LNCaP clone FGC (cell line): ENCODE data around the gene PTPRG.
"Not testable (repeated sequence)": the region's sequence is repeated elsewhere in the genome, so short reads cannot be mapped to it uniquely, and the experiment has no call there.

ENCODE experiments used
- DNase-seq: peaks from one replicate; pipeline ENCODE4 v3.0.0-alpha.2; 2011; ENCODE audit warnings: low read depth
- H3K4me3 ChIP-seq: 2 replicates; pipeline ENCODE4 v1.5.1; 2011; ENCODE audit warnings: mild to moderate bottlenecking, low read depth, low read length, control low read depth
- CTCF ChIP-seq: IDR thresholded peaks from 2 replicates; pipeline ENCODE4 v1.5.1; 2012; ENCODE audit warnings: mild to moderate bottlenecking; ENCODE audit not compliant: control insufficient read depth, insufficient read depth; ENCODE audit errors: extremely low read depth

PTPRG gene

GRCh38 chr3:61687663-61688306 lies 126.4 kb downstream of the PTPRG start:
- DNase-seq, result no peak
- TF ChIP-seq CTCF, result no peak
- H3K4me3 ChIP-seq, result no peak overlapping the region

- H3K4me3 ChIP-seq, result no peak overlapping the region
- DNase-seq, result no peak
- no peak for TF ChIP-seq CTCF
These were observed 127.1 kb downstream of the PTPRG start for GRCh38 chr3:61688307-61688984.

GRCh38 chr3:61690016-61690415 lies 128.6 kb downstream of the PTPRG start:
- DNase-seq, result no peak
- TF ChIP-seq CTCF, result no peak
- no peak overlapping the region for H3K4me3 ChIP-seq

GRCh38 chr3:61691466-61691865 lies 130.1 kb downstream of the PTPRG start:
- no peak for DNase-seq
- TF ChIP-seq CTCF, result no peak
- no peak overlapping the region for H3K4me3 ChIP-seq

GRCh38 chr3:61697301-61697700 lies 135.9 kb downstream of the PTPRG start:
- no peak overlapping the region for H3K4me3 ChIP-seq
- TF ChIP-seq CTCF, result no peak
- no peak for DNase-seq

GRCh38 chr3:61698278-61699072 lies 137.1 kb downstream of the PTPRG start:
- H3K4me3 ChIP-seq, result not testable (repeated sequence)
- peak; percentile 4 for DNase-seq

GRCh38 chr3:61699622-61700021 lies 138.3 kb downstream of the PTPRG start:
- TF ChIP-seq CTCF, result no peak
- no peak overlapping the region for H3K4me3 ChIP-seq
- DNase-seq, result no peak
